KMS-11 (cell line): Measurements from ENCODE around the gene NTRK3.

ENCODE experiments used
- H2AFZ ChIP-seq: fragments of 200-600 bp; sonication (generic); 2 replicates; pipeline ENCODE4 v1.6.1; 2016; ENCODE audit warnings: antibody characterized with exemption, mixed run types, low read depth
- H3K27ac ChIP-seq: fragments of 200-600 bp; sonication (generic); 2 replicates; pipeline ENCODE4 v1.6.1; 2016; ENCODE audit warnings: mild to moderate bottlenecking, mixed run types
- H3K27me3 ChIP-seq: fragments of 200-600 bp; sonication (generic); 2 replicates; pipeline ENCODE4 v1.6.1; 2017; ENCODE audit warnings: mild to moderate bottlenecking, low read depth, mixed run types, moderate library complexity; ENCODE audit not compliant: insufficient read depth
- H3K36me3 ChIP-seq: fragments of 200-600 bp; sonication (generic); 2 replicates; pipeline ENCODE4 v1.6.1; 2017; ENCODE audit warnings: mild to moderate bottlenecking, mixed run types; ENCODE audit not compliant: insufficient read depth
- H3K4me1 ChIP-seq: fragments of 200-600 bp; sonication (generic); 2 replicates; pipeline ENCODE4 v1.6.1; 2016; ENCODE audit warnings: mild to moderate bottlenecking, low read depth, mixed run types; ENCODE audit not compliant: poor library complexity, severe bottlenecking
- H3K4me2 ChIP-seq: fragments of 200-600 bp; sonication (generic); 2 replicates; pipeline ENCODE4 v1.7.0; 2016; ENCODE audit warnings: mild to moderate bottlenecking, mixed run types
- H3K4me3 ChIP-seq: fragments of 200-600 bp; sonication (generic); IDR thresholded peaks from 2 replicates; pipeline ENCODE4 v1.6.1; 2017; ENCODE audit warnings: low read depth, low read length, mixed read lengths; ENCODE audit not compliant: insufficient read depth
- H3K79me2 ChIP-seq: fragments of 200-600 bp; sonication (generic); 2 replicates; pipeline ENCODE4 v1.6.1; 2016; ENCODE audit warnings: low read depth, mixed run types; ENCODE audit not compliant: insufficient read depth
- H3K9ac ChIP-seq: fragments of 200-600 bp; sonication (generic); 2 replicates; pipeline ENCODE4 v1.6.1; 2016; ENCODE audit warnings: mild to moderate bottlenecking, mixed run types
- H4K20me1 ChIP-seq: fragments of 200-600 bp; sonication (generic); 2 replicates; pipeline ENCODE4 v1.6.1; 2016; ENCODE audit warnings: mild to moderate bottlenecking, mixed run types; ENCODE audit not compliant: insufficient read depth
- TF ChIP-seq, protein P1 (sequence below): fragments of 200-600 bp; sonication (generic); conservative IDR thresholded peaks from 2 replicates; pipeline ENCODE4 v1.6.1; 2017; ENCODE audit warnings: low read depth, mild to moderate bottlenecking, antibody characterized with exemption, low read length, moderate library complexity, mixed read lengths

The NTRK3 gene

DNA sequence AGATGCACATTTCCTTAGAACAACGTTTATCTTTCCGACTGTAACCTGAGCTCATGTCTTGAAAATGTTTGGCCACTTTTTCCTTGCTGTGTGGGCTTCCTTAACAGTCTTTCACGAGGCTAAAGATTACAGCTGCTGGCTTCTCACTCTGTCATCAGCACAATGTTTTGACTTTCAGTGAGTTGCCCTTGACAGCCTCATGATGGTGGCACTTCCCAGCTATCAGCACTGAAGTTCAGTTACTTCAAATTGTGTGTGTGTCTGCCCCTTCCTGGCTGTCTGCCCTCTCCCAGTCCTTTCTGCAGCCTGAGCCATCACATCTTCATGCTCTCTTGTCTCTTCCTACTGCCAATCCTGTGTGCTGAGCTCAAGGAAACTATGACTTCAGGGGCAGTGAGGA lies 152.2 kb downstream of the NTRK3 start:
- TF ChIP-seq, protein P1, sequence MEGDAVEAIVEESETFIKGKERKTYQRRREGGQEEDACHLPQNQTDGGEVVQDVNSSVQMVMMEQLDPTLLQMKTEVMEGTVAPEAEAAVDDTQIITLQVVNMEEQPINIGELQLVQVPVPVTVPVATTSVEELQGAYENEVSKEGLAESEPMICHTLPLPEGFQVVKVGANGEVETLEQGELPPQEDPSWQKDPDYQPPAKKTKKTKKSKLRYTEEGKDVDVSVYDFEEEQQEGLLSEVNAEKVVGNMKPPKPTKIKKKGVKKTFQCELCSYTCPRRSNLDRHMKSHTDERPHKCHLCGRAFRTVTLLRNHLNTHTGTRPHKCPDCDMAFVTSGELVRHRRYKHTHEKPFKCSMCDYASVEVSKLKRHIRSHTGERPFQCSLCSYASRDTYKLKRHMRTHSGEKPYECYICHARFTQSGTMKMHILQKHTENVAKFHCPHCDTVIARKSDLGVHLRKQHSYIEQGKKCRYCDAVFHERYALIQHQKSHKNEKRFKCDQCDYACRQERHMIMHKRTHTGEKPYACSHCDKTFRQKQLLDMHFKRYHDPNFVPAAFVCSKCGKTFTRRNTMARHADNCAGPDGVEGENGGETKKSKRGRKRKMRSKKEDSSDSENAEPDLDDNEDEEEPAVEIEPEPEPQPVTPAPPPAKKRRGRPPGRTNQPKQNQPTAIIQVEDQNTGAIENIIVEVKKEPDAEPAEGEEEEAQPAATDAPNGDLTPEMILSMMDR: no peak
- no peak overlapping the region for H3K4me2 ChIP-seq
- H2AFZ ChIP-seq: no peak overlapping the region
- no peaks in the 10 kb centered on the region for H4K20me1 ChIP-seq
- H3K27me3 ChIP-seq: no peaks in the 10 kb centered on the region
- no peaks in the 10 kb centered on the region for H3K36me3 ChIP-seq
- H3K79me2 ChIP-seq: no peaks in the 10 kb centered on the region
- H3K4me1 ChIP-seq: no peaks in the 10 kb centered on the region
- H3K9ac ChIP-seq: no peak overlapping the region
- no peak overlapping the region for H3K4me3 ChIP-seq
- H3K27ac ChIP-seq: no peak overlapping the region

DNA sequence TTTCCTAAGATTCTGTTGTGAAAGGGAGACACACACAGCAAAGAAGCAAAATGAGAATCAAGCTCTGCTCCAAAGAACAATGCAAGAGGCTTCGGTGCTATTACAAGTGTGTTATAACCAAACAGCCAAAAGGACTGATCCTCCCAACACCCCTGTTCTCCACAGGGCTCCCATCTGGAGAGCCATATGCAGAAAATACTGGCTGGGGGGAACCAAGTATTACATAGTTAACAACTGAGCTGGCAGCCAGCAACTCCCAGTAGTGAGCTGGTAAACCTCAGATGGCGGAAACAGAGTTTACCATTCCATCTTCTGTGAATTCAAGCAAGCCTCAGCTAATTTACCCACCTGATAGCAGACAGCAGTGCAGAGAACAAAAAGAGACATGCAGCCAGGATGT lies 156.4 kb downstream of the NTRK3 start:
- H4K20me1 ChIP-seq: no peaks in the 10 kb centered on the region
- no peaks in the 10 kb centered on the region for H3K79me2 ChIP-seq
- H3K27me3 ChIP-seq: no peaks in the 10 kb centered on the region
- no peak overlapping the region for H2AFZ ChIP-seq
- TF ChIP-seq, protein P1: no peak
- H3K4me3 ChIP-seq: no peak overlapping the region
- no peaks in the 10 kb centered on the region for H3K36me3 ChIP-seq
- H3K4me1 ChIP-seq: no peaks in the 10 kb centered on the region
- no peak overlapping the region for H3K27ac ChIP-seq
- H3K9ac ChIP-seq: no peak overlapping the region
- no peak overlapping the region for H3K4me2 ChIP-seq

DNA sequence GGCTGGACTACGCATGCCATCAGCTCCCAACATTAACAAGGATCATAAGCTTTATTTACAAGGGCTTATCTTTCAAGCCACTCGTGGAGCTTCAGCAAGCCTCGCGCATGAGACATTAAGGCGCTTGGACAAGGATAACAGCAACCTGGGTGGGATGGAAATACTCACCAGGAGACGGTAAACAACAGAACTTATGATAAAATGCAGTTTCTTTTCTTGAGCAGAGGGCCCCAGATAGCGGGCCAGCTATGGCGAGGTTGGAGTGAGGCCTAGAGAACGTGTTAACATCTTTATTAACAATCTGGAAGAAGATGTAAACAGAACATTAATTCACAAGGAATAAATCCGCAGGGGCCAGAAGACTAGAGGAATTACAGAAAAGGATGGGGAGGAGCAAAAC lies 158.2 kb downstream of the NTRK3 start:
- Histone ChIP-seq H3K4me2 (no peak overlapping the region), H3K36me3 (no peaks in the 10 kb centered on the region), H3K27me3 (no peaks in the 10 kb centered on the region), H3K79me2 (no peaks in the 10 kb centered on the region), H3K4me3 (no peak overlapping the region), H4K20me1 (no peaks in the 10 kb centered on the region), H3K27ac (no peak overlapping the region), H3K4me1 (no peaks in the 10 kb centered on the region), H3K9ac (no peak overlapping the region), H2AFZ (no peak overlapping the region)
- TF ChIP-seq, protein P1: no peak

DNA sequence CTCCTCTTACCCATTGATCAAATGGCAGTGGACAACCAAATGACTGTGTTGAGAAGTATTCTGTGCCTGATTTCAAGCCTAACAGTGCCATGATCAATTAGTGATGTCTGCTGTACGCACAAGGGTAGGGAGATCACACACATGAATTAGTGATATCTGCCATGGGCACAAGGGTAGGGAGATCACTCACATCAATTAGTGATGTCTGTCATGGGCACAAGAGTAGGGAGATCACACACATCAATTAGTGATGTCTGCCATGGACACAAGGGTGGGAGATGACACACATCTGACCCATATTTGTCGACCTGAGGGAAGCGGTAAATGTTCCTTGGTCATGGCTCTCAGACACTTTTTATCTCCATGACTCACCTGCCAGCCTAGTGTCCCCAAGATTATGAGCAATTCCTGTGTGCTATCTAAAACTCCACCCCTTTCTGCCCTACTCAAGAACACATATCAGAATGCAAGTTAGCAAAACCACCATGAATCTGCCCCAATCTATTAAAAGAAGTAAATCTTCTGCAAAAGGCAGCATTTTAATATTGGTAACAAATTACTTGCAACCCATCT lies 165.0 kb downstream of the NTRK3 start:
- Histone ChIP-seq H4K20me1 (no peaks in the 10 kb centered on the region), H3K27me3 (no peaks in the 10 kb centered on the region), H3K9ac (no peak overlapping the region), H3K36me3 (no peaks in the 10 kb centered on the region), H3K79me2 (no peaks in the 10 kb centered on the region), H3K4me1 (no peaks in the 10 kb centered on the region), H3K4me2 (no peak overlapping the region), H2AFZ (no peak overlapping the region), H3K4me3 (no peak overlapping the region), H3K27ac (no peak overlapping the region)
- TF ChIP-seq, protein P1: no peak
